ENCODE results near the gene CFAP61.

The CFAP61 gene

GRCh38 chr20:20365480-20366161 lies 313.3 kb downstream of the CFAP61 start:
- no peak for TF ChIP-seq MAX (IDR thresholded peaks at IDR 0.05; ENCODE audit: low read depth, low read length)
- no peak for TF ChIP-seq POLR2A (IDR thresholded peaks at IDR 0.05; ENCODE audit: extremely low read depth, insufficient read length)
- TF ChIP-seq CTCF (IDR thresholded peaks at IDR 0.05; ENCODE audit: low read depth, low read length), result no peak
- no peak for TF ChIP-seq MYC (IDR thresholded peaks at IDR 0.05; ENCODE audit: low read depth, low read length)
- no peak for DNase-seq (ENCODE audit: low read depth)
- no peak overlapping the region for H3K4me3 ChIP-seq (ENCODE audit: low read depth, low read length)

DNA sequence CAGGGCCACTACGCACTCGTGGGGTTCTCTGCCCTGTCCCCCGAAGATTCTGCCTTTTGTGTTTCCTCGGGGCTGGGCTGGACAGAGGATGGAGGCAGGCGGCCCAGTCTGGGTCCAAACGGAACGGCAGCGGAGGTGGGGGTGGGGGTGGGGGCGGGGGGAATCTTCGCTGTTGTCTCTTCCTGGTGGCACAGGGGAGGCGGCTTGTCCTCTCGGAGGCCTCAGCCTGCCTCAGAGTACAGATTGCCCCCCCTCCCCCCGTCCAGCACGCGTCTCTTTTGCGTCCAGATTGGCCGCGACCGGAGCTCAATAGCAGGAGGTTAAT lies 314.2 kb downstream of the CFAP61 start:
- no peak for DNase-seq (ENCODE audit: low read depth)
- TF ChIP-seq MYC (IDR thresholded peaks at IDR 0.05; ENCODE audit: low read depth, low read length) (no peak), POLR2A (IDR thresholded peaks at IDR 0.05; ENCODE audit: extremely low read depth, insufficient read length) (no peak), MAX (IDR thresholded peaks at IDR 0.05; ENCODE audit: low read depth, low read length) (no peak), CTCF (IDR thresholded peaks at IDR 0.05; ENCODE audit: low read depth, low read length) (no peak)
- no peak overlapping the region for H3K4me3 ChIP-seq (ENCODE audit: low read depth, low read length)

- no peak for TF ChIP-seq CTCF (IDR thresholded peaks at IDR 0.05; ENCODE audit: low read depth, low read length)
- TF ChIP-seq MAX (IDR thresholded peaks at IDR 0.05; ENCODE audit: low read depth, low read length), result no peak
- TF ChIP-seq MYC (IDR thresholded peaks at IDR 0.05; ENCODE audit: low read depth, low read length), result no peak
- no peak for TF ChIP-seq POLR2A (IDR thresholded peaks at IDR 0.05; ENCODE audit: extremely low read depth, insufficient read length)
- no peak overlapping the region for H3K4me3 ChIP-seq (ENCODE audit: low read depth, low read length)
- DNase-seq (ENCODE audit: low read depth), result no peak
These were observed 314.7 kb downstream of the CFAP61 start for GRCh38 chr20:20366876-20367574.

- TF ChIP-seq CTCF (IDR thresholded peaks at IDR 0.05; ENCODE audit: low read depth, low read length), result no peak
- TF ChIP-seq MAX (IDR thresholded peaks at IDR 0.05; ENCODE audit: low read depth, low read length), result no peak
- TF ChIP-seq POLR2A (IDR thresholded peaks at IDR 0.05; ENCODE audit: extremely low read depth, insufficient read length), result no peak
- TF ChIP-seq MYC (IDR thresholded peaks at IDR 0.05; ENCODE audit: low read depth, low read length), result no peak
- H3K4me3 ChIP-seq (ENCODE audit: low read depth, low read length), result no peak within 1 kb of the TSS
- no peak for DNase-seq (ENCODE audit: low read depth)
These were observed 315.5 kb downstream of the CFAP61 start, which contains the start of gene INSM1 for GRCh38 chr20:20367575-20368417. TSS of gene INSM1 (plus strand) at chr20:20368104. CDS start at chr20:20368268, 164 bp downstream.

DNA sequence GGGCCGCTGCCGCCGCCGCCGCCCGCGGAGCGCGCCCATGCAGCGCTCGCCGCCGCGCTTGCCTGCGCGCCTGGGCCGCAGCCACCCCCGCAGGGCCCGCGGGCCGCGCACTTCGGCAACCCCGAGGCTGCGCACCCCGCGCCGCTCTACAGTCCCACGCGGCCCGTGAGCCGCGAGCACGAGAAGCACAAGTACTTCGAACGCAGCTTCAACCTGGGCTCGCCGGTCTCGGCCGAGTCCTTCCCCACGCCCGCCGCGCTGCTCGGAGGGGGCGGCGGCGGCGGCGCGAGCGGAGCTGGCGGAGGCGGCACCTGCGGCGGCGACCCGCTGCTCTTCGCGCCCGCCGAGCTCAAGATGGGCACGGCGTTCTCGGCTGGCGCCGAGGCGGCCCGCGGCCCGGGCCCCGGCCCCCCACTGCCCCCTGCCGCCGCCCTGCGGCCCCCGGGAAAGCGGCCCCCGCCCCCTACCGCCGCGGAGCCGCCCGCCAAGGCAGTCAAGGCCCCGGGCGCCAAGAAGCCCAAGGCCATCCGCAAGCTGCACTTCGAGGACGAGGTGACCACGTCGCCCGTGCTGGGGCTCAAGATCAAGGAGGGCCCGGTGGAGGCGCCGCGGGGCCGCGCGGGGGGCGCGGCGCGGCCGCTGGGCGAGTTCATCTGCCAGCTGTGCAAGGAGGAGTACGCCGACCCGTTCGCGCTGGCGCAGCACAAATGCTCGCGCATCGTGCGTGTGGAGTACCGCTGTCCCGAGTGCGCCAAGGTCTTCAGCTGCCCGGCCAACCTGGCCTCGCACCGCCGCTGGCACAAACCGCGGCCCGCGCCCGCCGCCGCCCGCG lies 316.3 kb downstream of the CFAP61 start:
- TF ChIP-seq POLR2A (IDR thresholded peaks at IDR 0.05; ENCODE audit: extremely low read depth, insufficient read length), result no peak
- TF ChIP-seq CTCF (IDR thresholded peaks at IDR 0.05; ENCODE audit: low read depth, low read length), result no peak
- TF ChIP-seq MAX (IDR thresholded peaks at IDR 0.05; ENCODE audit: low read depth, low read length), result no peak
- TF ChIP-seq MYC (IDR thresholded peaks at IDR 0.05; ENCODE audit: low read depth, low read length), result no peak
- no peak overlapping the region for H3K4me3 ChIP-seq (ENCODE audit: low read depth, low read length)
- no peak for DNase-seq (ENCODE audit: low read depth)

Data from NB4 (cell line).